Right atrium auricular region (tissue), 2 donors: ENCODE results near the gene TTC24. TPM values are rescaled to one million over a fixed set of nuclear protein-coding genes. Genes with fewer than 3 reads are reported as not detected.

ENCODE experiments used
- DNase-seq: peaks from one replicate; pipeline ENCODE4 v3.0.0-alpha.2; 2019; ENCODE audit warnings: low spot score
- H3K27ac ChIP-seq, 2 donors: fragments of 200-600 bp; sonication (generic); 1 replicate in 1 of 2; 2 replicates in 1 of 2; pipeline ENCODE4 v1.5.1; 2016 to 2019
- H3K27me3 ChIP-seq, 2 donors: fragments of 200-600 bp; sonication (generic); one replicate each; pipeline versions ENCODE4 v1.5.1 to v1.6.0; 2017 to 2019
- H3K36me3 ChIP-seq: fragments of 200-600 bp; sonication (generic); one replicate; pipeline ENCODE4 v1.5.1; 2016
- H3K4me1 ChIP-seq, 2 donors: fragments of 200-600 bp; sonication (generic); one replicate each; pipeline versions ENCODE4 v1.5.1 to v1.6.0; 2017 to 2019
- H3K4me3 ChIP-seq, 2 donors: fragments of 200-600 bp; sonication (generic); 1 replicate in 1 of 2; 2 replicates in 1 of 2; pipeline ENCODE4 v1.5.1; 2017 to 2019; ENCODE audit warnings: mild to moderate bottlenecking in 1 of 2, moderate library complexity in 1 of 2
- H3K9me3 ChIP-seq, 2 donors: fragments of 200-600 bp; sonication (generic); one replicate each; pipeline ENCODE4 v1.5.1; 2019
- CTCF ChIP-seq, 2 donors: fragments of 200-600 bp; sonication (generic); IDR thresholded peaks; one replicate each; pipeline ENCODE4 v1.5.1; 2019; ENCODE audit warnings: antibody characterized with exemption in 2 of 2
- total RNA-seq, 2 donors: library from RNA; depleted of rRNA; stranded (reverse); fragments of >200 nt; gene quantifications; one replicate each; pipeline ENCODE4 v1.1.0, GENCODE V29; 2016

Gene TTC24
- total RNA-seq, 2 donors from 2014 or later: not detected

- no peaks in the 10 kb centered on the region for H3K27me3 ChIP-seq
- no peak overlapping the region for H3K4me3 ChIP-seq
- no peaks in the 10 kb centered on the region for H3K9me3 ChIP-seq
- peak overlapping the region; percentile 55 to 59 for H3K27ac ChIP-seq
- peak in 1 of 2 donors; percentile 33 for TF ChIP-seq CTCF (IDR thresholded peaks at IDR 0.05)
- no peak for DNase-seq
- peaks cover 0 to 25% of the 10 kb centered on the region in 2 donors for H3K4me1 ChIP-seq
- no peaks in the 10 kb centered on the region for H3K36me3 ChIP-seq
Measured at GRCh38 chr1:156616463-156616862, 36.9 kb downstream of the TTC24 start.

- no peaks in the 10 kb centered on the region for H3K9me3 ChIP-seq
- H3K36me3 ChIP-seq: no peaks in the 10 kb centered on the region
- no peak within 1 kb of the TSS for H3K4me3 ChIP-seq
- peaks cover 0 to 32% of the 10 kb centered on the region in 2 donors for H3K4me1 ChIP-seq
- DNase-seq: no peak
- no peak within 1 kb of the TSS for H3K27ac ChIP-seq
- peaks cover 4 to 5% of the 10 kb centered on the region in 2 donors for H3K27me3 ChIP-seq
- peak in 1 of 2 donors; percentile 37 for TF ChIP-seq CTCF (IDR thresholded peaks at IDR 0.05)
Measured at GRCh38 chr1:156618853-156619581, 39.5 kb downstream of the TTC24 start, which contains the start of gene HAPLN2. TSS of gene HAPLN2 (plus strand) at chr1:156619415. CDS start at chr1:156623491, 4,076 bp downstream.

GRCh38 chr1:156619582-156619955 is 40.0 kb downstream of the TTC24 start:
- no peak for DNase-seq
- peaks cover 5 to 6% of the 10 kb centered on the region in 2 donors for H3K27me3 ChIP-seq
- no peaks in the 10 kb centered on the region for H3K9me3 ChIP-seq
- peaks cover 0 to 38% of the 10 kb centered on the region in 2 donors for H3K4me1 ChIP-seq
- H3K27ac ChIP-seq: no peak overlapping the region
- no peak for TF ChIP-seq CTCF (IDR thresholded peaks at IDR 0.05)
- H3K4me3 ChIP-seq: no peak overlapping the region
- H3K36me3 ChIP-seq: no peaks in the 10 kb centered on the region

- H3K9me3 ChIP-seq: no peaks in the 10 kb centered on the region
- TF ChIP-seq CTCF (IDR thresholded peaks at IDR 0.05): no peak
- no peaks in the 10 kb centered on the region for H3K36me3 ChIP-seq
- no peak overlapping the region for H3K27ac ChIP-seq
- peaks cover 0 to 28% of the 10 kb centered on the region in 2 donors for H3K4me1 ChIP-seq
- H3K4me3 ChIP-seq: no peak overlapping the region
- H3K27me3 ChIP-seq: peaks cover 8 to 25% of the 10 kb centered on the region in 2 donors
- DNase-seq: no peak
Measured at GRCh38 chr1:156622581-156623297, 43.2 kb downstream of the TTC24 start.

- Histone ChIP-seq H3K36me3 (no peaks in the 10 kb centered on the region), H3K9me3 (no peaks in the 10 kb centered on the region), H3K4me1 (peaks cover 0 to 28% of the 10 kb centered on the region in 2 donors), H3K4me3 (peak overlapping the region; percentile 23 to 50), H3K27ac (peak overlapping the region; percentile 53 to 55), H3K27me3 (peaks cover 8 to 25% of the 10 kb centered on the region in 2 donors)
- DNase-seq: no peak
- TF ChIP-seq CTCF (IDR thresholded peaks at IDR 0.05): peak; percentile 30 to 55
Measured at GRCh38 chr1:156623946-156624813, 44.7 kb downstream of the TTC24 start.
